Heart right ventricle (tissue), 16 donors: Measurements from ENCODE around the gene ISCA2. TPM values are rescaled to one million over a fixed set of nuclear protein-coding genes. Genes with fewer than 3 reads are reported as not detected.

Experiments used
- ATAC-seq, 8 donors: fragments of 200-7000 bp; cut with Tn5 transposase; one replicate each; pipeline ENCODE4 v1.9.1; 2020; ENCODE audit warnings: mild to moderate bottlenecking in 8 of 8, moderate library complexity in 8 of 8, moderate number of reproducible peaks in 1 of 8
- DNase-seq, 2 donors: peaks; one replicate each; pipeline ENCODE4 v3.0.0-alpha.2; 2020
- H3K27ac ChIP-seq, 10 donors: fragments of 200-600 bp; sonication (generic) in 2 of 10; one replicate each; pipeline versions ENCODE4 v1.5.0 to v1.8.0; 2020 to 2022; ENCODE audit warnings: mild to moderate bottlenecking in 3 of 10
- H3K27me3 ChIP-seq, 7 donors: fragments of 200-600 bp; one replicate each; pipeline ENCODE4 v1.8.0; 2021 to 2022; ENCODE audit warnings: mild to moderate bottlenecking in 2 of 7
- H3K36me3 ChIP-seq, 9 donors: fragments of 200-600 bp; sonication (generic) in 1 of 9; one replicate each; pipeline versions ENCODE4 v1.5.0 to v1.8.0; 2020 to 2022; ENCODE audit warnings: mild to moderate bottlenecking in 2 of 9
- H3K4me1 ChIP-seq, 9 donors: fragments of 200-600 bp; sonication (generic) in 1 of 9; one replicate each; pipeline versions ENCODE4 v1.5.0 to v1.8.0; 2020 to 2022; ENCODE audit warnings: mild to moderate bottlenecking in 4 of 9
- H3K4me3 ChIP-seq, 10 donors: fragments of 200-600 bp; sonication (generic) in 2 of 10; one replicate each; pipeline versions ENCODE4 v1.5.0 to v1.8.0; 2020 to 2022; ENCODE audit warnings: mild to moderate bottlenecking in 7 of 10, moderate library complexity in 2 of 10
- H3K9me3 ChIP-seq, 11 donors: fragments of 200-600 bp in 10 of 11; sonication (generic) in 2 of 11; one replicate each; pipeline versions ENCODE4 v1.5.0 to v1.8.0; 2013 to 2022; ENCODE audit warnings: mild to moderate bottlenecking in 2 of 11, control low read depth in 1 of 11, moderate library complexity in 1 of 11
- WGBS, 2 donors: extraction: QIAGEN DNeasy Blood & Tissue Kit; methylation state at CpG; one replicate each; pipeline ENCODE4 v1.1.7; 2013; ENCODE audit warnings: inconsistent platforms in 1 of 2; 5-methylcytosine and 5-hydroxymethylcytosine counted together
- intact Hi-C, 10 donors: fragments of 100-400 bp; cut with DNase I; formaldehyde crosslinking; loops; one replicate each; pipeline versions ENCODE4 v1.11.1 to v1.14.2; 2022
- polyA plus RNA-seq, 2 donors: library from polyadenylated mRNA; stranded (reverse); fragments of 200-250 nt; gene quantifications; one replicate each; pipeline ENCODE4 v1.2.3, GENCODE V29; 2013
- total RNA-seq, 10 donors: library from RNA; stranded (reverse); fragmentation: NEBNext Ultra II Directional in 3 of 10; extraction: Animal tissue kit (Norgen Biotek cat#: 25700) in 3 of 10; gene quantifications; one replicate each; pipeline versions ENCODE4 v1.2.1 to v1.2.4, GENCODE V29; 2021 to 2023
- TF ChIP-seq, protein P1 (sequence below), 9 donors: fragments of 200-600 bp; sonication (generic) in 2 of 9; IDR thresholded peaks; one replicate each; pipeline versions ENCODE4 v1.5.0 to v1.8.0; 2021 to 2022; ENCODE audit warnings: antibody characterized with exemption in 9 of 9, mild to moderate bottlenecking in 5 of 9, moderate library complexity in 1 of 9
- donor health status: Arrhythmogenic right ventricular cardiomyopathy.
- donor health status: ischemic (EF 13 %, LVEDD 7.1; RV severe dilation, severe dysfunction).
- donor health status: healthy with polysubstance abuse.
- donor health status: DM: no; HTN: yes; CAD: no.
- donor health status: DM: no; HTN: no; CAD: no.
- donor health status: ischemic (EF 25% LVEDD 6.9; RV normal size, moderate dysfunction).
- donor health status: ischemic (EF 25% LVEDD 5.7; RV mildly dilated, moderate dysfunction).
- donor health status: healthy.
- donor health status: DM: yes; HTN: yes; CAD: no.
- donor health status: Ischemic cardiomyopathy.
- donor health status: ischemic (EF 35%, LVEDD 5.7; RV mildly dilated, moderate dysfunction).
- donor health status: nonischemic (EF 11% LVEDD 7.7; RV severe dilation, severe dysfunction).
- donor health status: DM: yes; HTN: yes; CAD: no.
- donor health status: PGD.
- donor health status: ischemic (EF 29% LVEDD 5.4; RV normal size, mild dysfunction).
- donor health status: nonischemic (EF 23%, LVEDD 6.1; RV moderate dilation, normal function).

The ISCA2 gene
- total and polyA plus RNA-seq, 12 donors, result 20.6 to 44.3 (median 39.9) TPM

DNA sequence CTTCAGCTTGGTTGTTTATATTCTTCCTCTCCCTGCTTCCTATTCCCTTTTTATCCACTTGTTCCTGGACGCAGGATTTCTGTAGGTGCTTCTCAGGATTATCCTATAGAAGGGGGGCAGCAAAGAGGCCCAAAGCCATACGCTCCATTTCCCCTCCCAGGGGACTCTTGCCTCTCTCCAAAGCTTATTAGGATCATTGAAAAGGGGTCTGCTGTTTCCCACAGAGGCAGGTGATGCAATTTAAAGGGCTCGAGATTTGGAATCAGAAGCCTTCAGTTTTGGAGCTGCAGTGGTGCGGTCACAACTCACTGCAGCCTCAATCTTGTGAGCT is 36.0 kb upstream of the ISCA2 start:
- WGBS, 2 donors, result 85 to 87% methylated on average over 4 of the region's 4 CpGs
- Histone ChIP-seq H3K4me3 (no peak overlapping the region), H3K4me1 (peaks cover 0 to 4% (median 0%) of the 10 kb centered on the region in 9 donors), H3K36me3 (no peaks in the 10 kb centered on the region), H3K9me3 (no peaks in the 10 kb centered on the region), H3K27ac (no peak overlapping the region), H3K27me3 (no peaks in the 10 kb centered on the region)
- intact Hi-C loops, result no loop called here
- DNase-seq (no peak), ATAC-seq (no peak)
- TF ChIP-seq, protein P1, sequence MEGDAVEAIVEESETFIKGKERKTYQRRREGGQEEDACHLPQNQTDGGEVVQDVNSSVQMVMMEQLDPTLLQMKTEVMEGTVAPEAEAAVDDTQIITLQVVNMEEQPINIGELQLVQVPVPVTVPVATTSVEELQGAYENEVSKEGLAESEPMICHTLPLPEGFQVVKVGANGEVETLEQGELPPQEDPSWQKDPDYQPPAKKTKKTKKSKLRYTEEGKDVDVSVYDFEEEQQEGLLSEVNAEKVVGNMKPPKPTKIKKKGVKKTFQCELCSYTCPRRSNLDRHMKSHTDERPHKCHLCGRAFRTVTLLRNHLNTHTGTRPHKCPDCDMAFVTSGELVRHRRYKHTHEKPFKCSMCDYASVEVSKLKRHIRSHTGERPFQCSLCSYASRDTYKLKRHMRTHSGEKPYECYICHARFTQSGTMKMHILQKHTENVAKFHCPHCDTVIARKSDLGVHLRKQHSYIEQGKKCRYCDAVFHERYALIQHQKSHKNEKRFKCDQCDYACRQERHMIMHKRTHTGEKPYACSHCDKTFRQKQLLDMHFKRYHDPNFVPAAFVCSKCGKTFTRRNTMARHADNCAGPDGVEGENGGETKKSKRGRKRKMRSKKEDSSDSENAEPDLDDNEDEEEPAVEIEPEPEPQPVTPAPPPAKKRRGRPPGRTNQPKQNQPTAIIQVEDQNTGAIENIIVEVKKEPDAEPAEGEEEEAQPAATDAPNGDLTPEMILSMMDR (IDR thresholded peaks at IDR 0.05), result no peak

DNA sequence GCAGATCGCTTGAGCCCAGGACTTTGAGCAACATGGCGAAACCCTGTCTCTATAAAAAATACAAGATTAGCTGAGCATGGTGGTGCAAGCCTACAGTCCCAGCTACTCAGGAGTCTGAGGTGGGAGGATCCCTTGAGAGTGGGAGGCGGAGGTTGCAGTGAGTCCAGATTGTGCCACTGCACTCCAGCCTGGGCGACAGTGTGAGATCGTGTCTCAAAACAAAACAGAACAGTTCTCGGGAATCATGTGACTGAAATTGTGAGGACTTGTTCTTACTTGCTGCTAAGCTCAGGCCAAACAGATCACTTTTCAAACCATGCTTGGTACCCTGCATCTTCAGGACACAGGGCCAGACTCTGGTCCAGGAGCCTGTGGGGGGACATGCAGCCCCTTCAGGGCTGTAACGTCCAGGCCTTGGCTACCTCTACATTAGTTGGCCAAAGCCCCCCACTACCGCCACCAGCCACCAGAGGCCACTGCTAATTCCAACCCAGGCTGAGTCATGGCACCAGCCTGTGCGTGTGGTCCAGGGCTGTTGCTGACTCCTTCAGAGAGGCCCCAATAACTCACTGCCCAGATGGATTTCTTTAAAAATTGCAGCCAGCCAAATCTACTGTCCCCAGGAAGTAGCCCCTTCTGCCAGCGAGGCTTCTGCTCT is 34.1 kb upstream of the ISCA2 start:
- Histone ChIP-seq H3K27me3 (no peaks in the 10 kb centered on the region), H3K4me1 (peaks cover 0 to 4% (median 0%) of the 10 kb centered on the region in 9 donors), H3K9me3 (no peaks in the 10 kb centered on the region), H3K27ac (no peak overlapping the region), H3K36me3 (no peaks in the 10 kb centered on the region), H3K4me3 (no peak overlapping the region)
- intact Hi-C loops, result no loop called here
- 76% methylated on average over 10 of the region's 10 CpGs for WGBS, 2 donors
- ATAC-seq (peak in 5 of 8 donors; percentile 47 to 63 (median 53)), DNase-seq (peak in 1 of 2 donors; percentile 24)
- TF ChIP-seq, protein P1 (IDR thresholded peaks at IDR 0.05), result peak in 8 of 9 donors; percentile 19 to 59 (median 43)

DNA sequence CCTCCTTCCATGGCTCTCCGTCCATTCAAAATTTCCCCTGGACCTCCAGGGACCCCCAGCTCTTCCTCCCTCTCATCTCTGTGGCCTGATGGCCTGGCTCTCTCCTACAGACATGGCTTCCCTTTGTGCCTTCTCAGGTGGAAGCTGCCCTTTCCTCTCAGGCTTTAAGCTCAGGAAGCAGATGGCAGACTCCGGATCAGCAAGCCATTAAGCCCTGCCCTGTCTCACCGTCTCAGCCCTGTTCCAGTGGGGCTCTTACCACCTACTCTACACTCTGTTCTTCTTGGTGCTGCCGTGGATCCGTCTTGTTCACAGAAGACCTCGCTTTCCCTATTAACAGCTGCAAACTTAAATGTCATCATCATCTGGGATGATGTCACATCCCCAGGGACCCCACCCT is 33.6 kb upstream of the ISCA2 start:
- no peaks in the 10 kb centered on the region for H3K36me3 ChIP-seq
- 73 to 74% methylated on average over 6 of the region's 6 CpGs for WGBS, 2 donors
- DNase-seq, result no peak
- no peak for ATAC-seq
- H3K4me3 ChIP-seq, result no peak overlapping the region
- H3K27me3 ChIP-seq, result no peaks in the 10 kb centered on the region
- peaks cover 0 to 4% (median 0%) of the 10 kb centered on the region in 9 donors for H3K4me1 ChIP-seq
- TF ChIP-seq, protein P1 (IDR thresholded peaks at IDR 0.05), result no peak
- intact Hi-C loops, result no loop called here
- no peaks in the 10 kb centered on the region for H3K9me3 ChIP-seq
- no peak overlapping the region for H3K27ac ChIP-seq

DNA sequence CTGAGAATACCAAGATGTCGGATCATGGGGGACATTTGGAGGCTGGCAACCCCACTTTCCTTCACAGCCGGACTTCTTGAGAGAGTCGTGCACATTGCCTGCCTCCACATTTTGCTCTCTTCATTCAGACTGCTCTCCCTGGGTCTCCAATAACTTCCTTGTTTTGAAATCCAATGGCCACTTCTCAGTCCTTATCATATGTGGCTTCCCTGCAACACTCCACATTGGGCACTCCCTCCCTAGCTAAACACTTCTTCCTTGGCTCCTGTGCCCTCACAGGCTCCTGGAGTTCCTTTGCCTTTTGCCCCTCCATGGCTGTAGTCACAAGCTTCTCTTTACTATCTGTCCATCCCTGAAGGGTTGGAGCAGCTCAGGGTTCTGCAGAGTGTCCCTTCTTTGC is 30.6 kb upstream of the ISCA2 start:
- Histone ChIP-seq H3K4me1 (peaks cover 0 to 7% (median 0%) of the 10 kb centered on the region in 9 donors), H3K27me3 (no peaks in the 10 kb centered on the region), H3K9me3 (no peaks in the 10 kb centered on the region), H3K27ac (no peak overlapping the region), H3K36me3 (no peaks in the 10 kb centered on the region), H3K4me3 (no peak overlapping the region)
- intact Hi-C loops, result no loop called here
- ATAC-seq, result no peak
- TF ChIP-seq, protein P1 (IDR thresholded peaks at IDR 0.05), result no peak
- WGBS, 2 donors, result 95 to 96% methylated on average over 3 of the region's 3 CpGs
- no peak for DNase-seq
